Neural cell (in vitro differentiated cells): ENCODE results near the gene ZNF503. TPM values are rescaled to one million over a fixed set of nuclear protein-coding genes. Genes with fewer than 3 reads are reported as not detected.
"Not testable (repeated sequence)": the region's sequence is repeated elsewhere in the genome, so short reads cannot be mapped to it uniquely, and the experiment has no call there.

Source experiments
- H2AFZ ChIP-seq: fragments of 200-600, 300-800 bp; sonication (generic), shearing (Covaris generic); 2 replicates; pipeline ENCODE4 v1.6.0; 2014; ENCODE audit warnings: low read depth, mild to moderate bottlenecking, antibody characterized with exemption, low read length, moderate library complexity
- H3F3A ChIP-seq: fragments of 200-600 bp; shearing (Covaris generic); 2 replicates; pipeline ENCODE4 v1.6.1; 2016; ENCODE audit warnings: mild to moderate bottlenecking, moderate library complexity, mixed read lengths, antibody characterized with exemption, low read length; ENCODE audit not compliant: insufficient read depth, poor library complexity, severe bottlenecking
- H3K27ac ChIP-seq: fragments of 200-600, 300-800 bp; sonication (generic), shearing (Covaris generic); 2 replicates; pipeline ENCODE4 v1.5.1; 2014; ENCODE audit warnings: mild to moderate bottlenecking, low read length, moderate library complexity
- H3K27me3 ChIP-seq: fragments of 300-800, 200-600 bp; sonication (generic), shearing (Covaris generic); 2 replicates; pipeline ENCODE4 v1.6.0; 2014; ENCODE audit warnings: mild to moderate bottlenecking, low read depth, low read length, moderate library complexity; ENCODE audit not compliant: insufficient read depth
- H3K36me3 ChIP-seq: fragments of 300-800, 200-600 bp; sonication (generic), shearing (Covaris generic); 2 replicates; pipeline ENCODE4 v1.5.1; 2014; ENCODE audit warnings: mild to moderate bottlenecking, antibody characterized with exemption, low read length, moderate library complexity; ENCODE audit not compliant: insufficient read depth
- H3K4me2 ChIP-seq: fragments of 300-800, 200-600 bp; sonication (generic), shearing (Covaris generic); 2 replicates; pipeline ENCODE4 v1.6.0; 2014; ENCODE audit warnings: mild to moderate bottlenecking, low read length
- H3K4me3 ChIP-seq: fragments of 300-800, 200-600 bp; sonication (generic), shearing (Covaris generic); 2 replicates; pipeline ENCODE4 v1.5.1; 2014; ENCODE audit warnings: mild to moderate bottlenecking, low read length, moderate library complexity
- H3K79me2 ChIP-seq: fragments of 200-600 bp; shearing (Covaris generic); replicated peaks from 2 replicates; pipeline ENCODE4 v1.6.0; 2014; ENCODE audit warnings: mild to moderate bottlenecking, low read length, moderate library complexity; ENCODE audit not compliant: insufficient read depth
- H3K9ac ChIP-seq: fragments of 300-800, 200-600 bp; sonication (generic), shearing (Covaris generic); 2 replicates; pipeline ENCODE4 v1.6.1; 2016; ENCODE audit warnings: mild to moderate bottlenecking, low read length, mixed read lengths
- H3K9me2 ChIP-seq: fragments of 200-600 bp; shearing (Covaris generic); 2 replicates; pipeline ENCODE4 v1.6.1; 2016; ENCODE audit warnings: mild to moderate bottlenecking, low read length, mixed read lengths; ENCODE audit not compliant: insufficient read depth
- H3K9me3 ChIP-seq: fragments of 200-600, 300-800 bp; sonication (generic), shearing (Covaris generic); 2 replicates; pipeline ENCODE4 v1.6.1; 2016; ENCODE audit warnings: mild to moderate bottlenecking, mixed run types, low read length, moderate library complexity, mixed read lengths
- H4K20me1 ChIP-seq: fragments of 200-600 bp; shearing (Covaris generic); 2 replicates; pipeline ENCODE4 v1.6.1; 2016; ENCODE audit warnings: mild to moderate bottlenecking, mixed run types; ENCODE audit not compliant: insufficient read depth
- EP300 ChIP-seq: fragments of 450-650 bp; conservative IDR thresholded peaks from 2 replicates; pipeline ENCODE4 v1.6.1; 2014; ENCODE audit warnings: antibody characterized with exemption, mild to moderate bottlenecking, moderate library complexity; ENCODE audit not compliant: poor library complexity, severe bottlenecking
- EZH2 ChIP-seq: fragments of 200-600, 300-800 bp; shearing (Covaris generic), sonication (generic); IDR thresholded peaks from 2 replicates; pipeline ENCODE4 v1.6.1; 2014; ENCODE audit warnings: antibody characterized with exemption, low read length, borderline replicate concordance, mild to moderate bottlenecking; ENCODE audit not compliant: insufficient read depth, poor library complexity, severe bottlenecking
- MXI1 ChIP-seq: fragments of 450-650 bp; conservative IDR thresholded peaks from 2 replicates; pipeline ENCODE4 v1.6.1; 2014; ENCODE audit warnings: antibody characterized with exemption, mild to moderate bottlenecking; ENCODE audit not compliant: poor library complexity, severe bottlenecking
- POLR2AphosphoS5 ChIP-seq: IDR thresholded peaks from 2 replicates; pipeline ENCODE4 v1.6.1; 2012
- RAD21 ChIP-seq: fragments of 450-650 bp; conservative IDR thresholded peaks from 2 replicates; pipeline ENCODE4 v1.6.1; 2014; ENCODE audit warnings: antibody characterized with exemption, mild to moderate bottlenecking, moderate library complexity
- SMC3 ChIP-seq: fragments of 450-650 bp; conservative IDR thresholded peaks from 2 replicates; pipeline ENCODE4 v1.6.1; 2014; ENCODE audit warnings: antibody characterized with exemption, mild to moderate bottlenecking, moderate library complexity; ENCODE audit not compliant: poor library complexity
- TAF1 ChIP-seq: IDR thresholded peaks from 2 replicates; pipeline ENCODE4 v1.6.1; 2012; ENCODE audit warnings: low read depth
- polyA plus RNA-seq: library from polyadenylated mRNA; depleted of rRNA; stranded (reverse); fragments of >200 nt; gene quantifications from 2 replicates; pipeline ENCODE4 v1.2.3, GENCODE V29; 2014
- TF ChIP-seq, protein P1 (sequence below): fragments of 450-650 bp; IDR thresholded peaks from 2 replicates; pipeline ENCODE4 v1.5.1; 2014; ENCODE audit warnings: antibody characterized with exemption, mild to moderate bottlenecking, moderate library complexity; ENCODE audit not compliant: poor library complexity, severe bottlenecking
- TF ChIP-seq, protein P2 (sequence below): IDR thresholded peaks from 2 replicates; pipeline ENCODE4 v1.6.1; 2012; ENCODE audit warnings: borderline replicate concordance

ZNF503 gene
- polyA plus RNA-seq, 1 donor from 2014 or later = 41.4 TPM

DNA sequence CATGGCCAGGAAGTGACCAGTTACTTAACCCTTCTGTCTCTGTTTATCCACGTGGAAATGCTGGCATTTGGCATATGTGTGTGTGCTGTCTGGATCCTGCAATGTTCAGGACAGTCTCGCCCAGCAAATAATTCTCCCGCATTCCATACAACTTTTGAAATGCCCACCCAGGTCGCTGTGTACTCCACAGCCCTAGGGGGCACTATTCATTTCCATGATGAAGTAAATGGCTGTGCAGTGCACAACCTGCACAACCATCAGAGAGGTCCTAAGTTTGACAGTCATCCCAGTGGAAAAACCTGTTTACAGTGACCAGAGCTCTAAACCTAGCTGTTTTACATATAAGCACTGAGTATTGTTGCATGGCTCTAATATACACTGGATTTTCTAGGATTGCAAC lies 38.1 kb downstream of the ZNF503 start:
- no peaks in the 10 kb centered on the region for H4K20me1 ChIP-seq

DNA sequence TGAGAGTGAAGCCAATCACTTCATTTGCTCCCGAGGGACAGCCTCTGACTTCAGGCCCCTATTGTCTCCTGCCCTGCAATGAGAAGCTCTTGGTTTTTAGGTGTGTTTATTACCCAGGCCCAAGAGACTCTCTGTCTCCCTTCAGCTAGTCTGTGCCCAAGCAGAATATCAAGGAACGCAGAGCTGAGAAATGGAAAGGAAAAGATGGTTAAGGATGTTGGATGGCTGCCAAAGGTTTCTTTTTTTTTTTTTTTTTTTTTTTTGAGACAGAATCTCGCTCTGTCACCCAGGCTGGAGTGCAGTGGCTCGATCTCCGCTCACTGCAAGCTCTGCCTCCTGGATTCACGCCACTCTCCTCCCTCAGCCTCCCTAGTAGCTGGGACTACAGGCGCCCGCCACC lies 41.7 kb downstream of the ZNF503 start:
- not testable (repeated sequence) for H3K9me2 ChIP-seq, H2AFZ ChIP-seq, H3K4me2 ChIP-seq, H4K20me1 ChIP-seq, H3K4me3 ChIP-seq, H3F3A ChIP-seq, H3K79me2 ChIP-seq, H3K9me3 ChIP-seq, H3K9ac ChIP-seq, H3K27me3 ChIP-seq, H3K27ac ChIP-seq, H3K36me3 ChIP-seq

More for the DNA sequence above, 38.1 kb downstream of the ZNF503 start:
- H3K9ac ChIP-seq = no peak overlapping the region
- H3K79me2 ChIP-seq = no peaks in the 10 kb centered on the region
- no peaks in the 10 kb centered on the region for H3K9me2 ChIP-seq
- H3K4me2 ChIP-seq = no peak overlapping the region
- TF ChIP-seq EZH2 = no peak
- TF ChIP-seq RAD21 = no peak
- TF ChIP-seq, protein P1, sequence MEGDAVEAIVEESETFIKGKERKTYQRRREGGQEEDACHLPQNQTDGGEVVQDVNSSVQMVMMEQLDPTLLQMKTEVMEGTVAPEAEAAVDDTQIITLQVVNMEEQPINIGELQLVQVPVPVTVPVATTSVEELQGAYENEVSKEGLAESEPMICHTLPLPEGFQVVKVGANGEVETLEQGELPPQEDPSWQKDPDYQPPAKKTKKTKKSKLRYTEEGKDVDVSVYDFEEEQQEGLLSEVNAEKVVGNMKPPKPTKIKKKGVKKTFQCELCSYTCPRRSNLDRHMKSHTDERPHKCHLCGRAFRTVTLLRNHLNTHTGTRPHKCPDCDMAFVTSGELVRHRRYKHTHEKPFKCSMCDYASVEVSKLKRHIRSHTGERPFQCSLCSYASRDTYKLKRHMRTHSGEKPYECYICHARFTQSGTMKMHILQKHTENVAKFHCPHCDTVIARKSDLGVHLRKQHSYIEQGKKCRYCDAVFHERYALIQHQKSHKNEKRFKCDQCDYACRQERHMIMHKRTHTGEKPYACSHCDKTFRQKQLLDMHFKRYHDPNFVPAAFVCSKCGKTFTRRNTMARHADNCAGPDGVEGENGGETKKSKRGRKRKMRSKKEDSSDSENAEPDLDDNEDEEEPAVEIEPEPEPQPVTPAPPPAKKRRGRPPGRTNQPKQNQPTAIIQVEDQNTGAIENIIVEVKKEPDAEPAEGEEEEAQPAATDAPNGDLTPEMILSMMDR = no peak
- TF ChIP-seq MXI1 = no peak
- TF ChIP-seq, protein P2, sequence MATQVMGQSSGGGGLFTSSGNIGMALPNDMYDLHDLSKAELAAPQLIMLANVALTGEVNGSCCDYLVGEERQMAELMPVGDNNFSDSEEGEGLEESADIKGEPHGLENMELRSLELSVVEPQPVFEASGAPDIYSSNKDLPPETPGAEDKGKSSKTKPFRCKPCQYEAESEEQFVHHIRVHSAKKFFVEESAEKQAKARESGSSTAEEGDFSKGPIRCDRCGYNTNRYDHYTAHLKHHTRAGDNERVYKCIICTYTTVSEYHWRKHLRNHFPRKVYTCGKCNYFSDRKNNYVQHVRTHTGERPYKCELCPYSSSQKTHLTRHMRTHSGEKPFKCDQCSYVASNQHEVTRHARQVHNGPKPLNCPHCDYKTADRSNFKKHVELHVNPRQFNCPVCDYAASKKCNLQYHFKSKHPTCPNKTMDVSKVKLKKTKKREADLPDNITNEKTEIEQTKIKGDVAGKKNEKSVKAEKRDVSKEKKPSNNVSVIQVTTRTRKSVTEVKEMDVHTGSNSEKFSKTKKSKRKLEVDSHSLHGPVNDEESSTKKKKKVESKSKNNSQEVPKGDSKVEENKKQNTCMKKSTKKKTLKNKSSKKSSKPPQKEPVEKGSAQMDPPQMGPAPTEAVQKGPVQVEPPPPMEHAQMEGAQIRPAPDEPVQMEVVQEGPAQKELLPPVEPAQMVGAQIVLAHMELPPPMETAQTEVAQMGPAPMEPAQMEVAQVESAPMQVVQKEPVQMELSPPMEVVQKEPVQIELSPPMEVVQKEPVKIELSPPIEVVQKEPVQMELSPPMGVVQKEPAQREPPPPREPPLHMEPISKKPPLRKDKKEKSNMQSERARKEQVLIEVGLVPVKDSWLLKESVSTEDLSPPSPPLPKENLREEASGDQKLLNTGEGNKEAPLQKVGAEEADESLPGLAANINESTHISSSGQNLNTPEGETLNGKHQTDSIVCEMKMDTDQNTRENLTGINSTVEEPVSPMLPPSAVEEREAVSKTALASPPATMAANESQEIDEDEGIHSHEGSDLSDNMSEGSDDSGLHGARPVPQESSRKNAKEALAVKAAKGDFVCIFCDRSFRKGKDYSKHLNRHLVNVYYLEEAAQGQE = no peak
- TF ChIP-seq POLR2AphosphoS5 = no peak
- no peak for TF ChIP-seq TAF1
- no peak for TF ChIP-seq SMC3
- no peak overlapping the region for H2AFZ ChIP-seq
- H3K27ac ChIP-seq = no peak overlapping the region
- no peaks in the 10 kb centered on the region for H3F3A ChIP-seq
- H3K27me3 ChIP-seq = no peaks in the 10 kb centered on the region
- H3K36me3 ChIP-seq = no peaks in the 10 kb centered on the region
- H3K9me3 ChIP-seq = no peaks in the 10 kb centered on the region
- H3K4me3 ChIP-seq = no peak overlapping the region

DNA sequence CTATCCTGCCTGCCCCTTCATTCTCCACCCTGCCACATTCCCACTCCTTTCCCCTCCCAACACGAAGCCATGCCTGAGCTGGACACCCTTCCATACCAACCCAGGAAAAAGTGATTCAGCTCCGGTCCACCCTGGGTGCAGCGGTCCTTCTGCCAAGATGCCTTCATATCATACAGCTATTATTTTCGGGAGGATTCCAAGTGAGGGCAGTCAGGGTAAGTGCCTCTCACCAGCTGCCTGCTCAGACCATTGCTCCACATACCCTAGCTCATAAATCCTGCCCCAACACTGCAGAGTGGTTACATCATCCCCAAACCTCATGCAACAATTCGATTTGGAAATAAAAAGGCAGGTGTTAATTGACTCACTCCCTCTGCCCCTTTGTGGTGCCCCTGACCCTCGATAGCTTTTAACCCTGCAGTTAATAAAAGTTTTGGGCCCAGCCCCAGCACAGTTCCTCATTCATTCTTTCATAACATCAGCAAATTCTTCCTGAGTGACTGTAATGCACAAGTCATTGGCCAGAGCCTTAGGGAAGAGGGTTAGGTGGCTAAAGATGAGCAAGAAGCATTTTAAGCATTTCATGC lies 42.6 kb downstream of the ZNF503 start:
- no peak overlapping the region for H2AFZ ChIP-seq
- no peaks in the 10 kb centered on the region for H3K36me3 ChIP-seq
- H3K9me3 ChIP-seq = no peaks in the 10 kb centered on the region
- TF ChIP-seq EZH2 (no peak), EP300 (no peak), SMC3 (no peak), MXI1 (no peak), RAD21 (no peak), POLR2AphosphoS5 (no peak), TAF1 (no peak)
- TF ChIP-seq, protein P2 = no peak
- TF ChIP-seq, protein P1 = no peak
- H3K27ac ChIP-seq = no peak overlapping the region
- H3F3A ChIP-seq = no peaks in the 10 kb centered on the region
- H3K9ac ChIP-seq = no peak overlapping the region
- no peaks in the 10 kb centered on the region for H4K20me1 ChIP-seq
- no peak overlapping the region for H3K4me2 ChIP-seq
- no peak overlapping the region for H3K4me3 ChIP-seq
- H3K27me3 ChIP-seq = no peaks in the 10 kb centered on the region
- H3K79me2 ChIP-seq = no peaks in the 10 kb centered on the region
- H3K9me2 ChIP-seq = no peaks in the 10 kb centered on the region
